NCI-H2081 treated with DMSO at 0.1 percent for 48 hours (cell line): ENCODE data around the gene CASKIN2.
"Not testable (repeated sequence)": the region's sequence is repeated elsewhere in the genome, so short reads cannot be mapped to it uniquely, and the experiment has no call there.

ENCODE experiments used
- DNase-seq: peaks from one replicate; lab custom pipeline; 2025; lab: John Stamatoyannopoulos, UW

Gene CASKIN2

GRCh38 chr17:75523647-75524046 lies 8.3 kb upstream of the CASKIN2 start:
- DNase-seq: no peak

- no peak for DNase-seq
These were observed 6.8 kb upstream of the CASKIN2 start for GRCh38 chr17:75521951-75522727.

GRCh38 chr17:75521290-75521689 lies 6.0 kb upstream of the CASKIN2 start:
- DNase-seq: no peak

- not testable (repeated sequence) for DNase-seq
These were observed 5.1 kb upstream of the CASKIN2 start for GRCh38 chr17:75520413-75520812.

GRCh38 chr17:75518983-75519537 lies 3.7 kb upstream of the CASKIN2 start:
- DNase-seq: no peak

GRCh38 chr17:75518201-75518600 lies 2.9 kb upstream of the CASKIN2 start:
- DNase-seq: no peak

- no peak for DNase-seq
These were observed 2.0 kb upstream of the CASKIN2 start for GRCh38 chr17:75517297-75517865.

GRCh38 chr17:75516619-75517296 lies 1.4 kb upstream of the CASKIN2 start:
- no peak for DNase-seq

- DNase-seq: peak; percentile 40
These were observed 900 bp upstream of the CASKIN2 start, which contains the start of gene TSEN54 for GRCh38 chr17:75516255-75516618. TSS of gene TSEN54 (plus strand) at chr17:75516528. CDS start at chr17:75516561, 33 bp downstream.

- DNase-seq: no peak
These were observed 330 bp downstream of the CASKIN2 start for GRCh38 chr17:75514919-75515495.

- no peak for DNase-seq
These were observed 928 bp downstream of the CASKIN2 start for GRCh38 chr17:75514299-75514918.

GRCh38 chr17:75513641-75514000 lies 1.7 kb downstream of the CASKIN2 start:
- DNase-seq: no peak

- DNase-seq: no peak
These were observed 2.3 kb downstream of the CASKIN2 start for GRCh38 chr17:75512926-75513640.

- DNase-seq: no peak
These were observed 3.4 kb downstream of the CASKIN2 start for GRCh38 chr17:75511610-75512575.

GRCh38 chr17:75511270-75511609 lies 4.1 kb downstream of the CASKIN2 start:
- no peak for DNase-seq

GRCh38 chr17:75509528-75510258 lies 5.6 kb downstream of the CASKIN2 start:
- DNase-seq: no peak

GRCh38 chr17:75508931-75509361 lies 6.4 kb downstream of the CASKIN2 start:
- DNase-seq: no peak

GRCh38 chr17:75507733-75508719 lies 7.3 kb downstream of the CASKIN2 start:
- no peak for DNase-seq
